Middle frontal gyrus (tissue), 1 donor: ENCODE measurements around the gene ABO.
"Not testable (repeated sequence)": the region's sequence is repeated elsewhere in the genome, so short reads cannot be mapped to it uniquely, and the experiment has no call there.

Experiments used
- DNase-seq: peaks from one replicate; pipeline ENCODE4 v3.0.0-alpha.2; 2015; ENCODE audit warnings: low spot score; ENCODE audit errors: extremely low spot score

The ABO gene

DNA sequence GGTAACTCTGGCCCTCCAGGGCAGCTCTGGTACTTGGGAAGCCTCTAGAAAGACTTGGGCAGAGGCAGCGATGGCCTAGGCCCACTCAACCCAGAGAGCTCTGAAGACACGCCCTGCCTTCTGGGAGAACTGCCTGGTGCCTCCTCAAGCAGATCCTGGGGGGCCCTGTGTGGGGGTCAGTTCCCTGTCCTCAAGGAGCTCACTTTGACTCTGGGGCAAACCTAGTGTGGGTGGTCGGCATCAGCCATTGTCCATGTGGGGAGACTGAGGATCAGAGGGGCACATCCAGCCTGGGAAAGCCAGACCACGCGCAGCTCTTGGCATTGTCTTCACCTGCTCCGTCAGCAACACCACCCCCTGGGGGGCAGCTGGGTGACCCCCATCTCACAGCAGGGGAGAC, 28.0 kb downstream of the ABO start:
- no peak for DNase-seq

DNA sequence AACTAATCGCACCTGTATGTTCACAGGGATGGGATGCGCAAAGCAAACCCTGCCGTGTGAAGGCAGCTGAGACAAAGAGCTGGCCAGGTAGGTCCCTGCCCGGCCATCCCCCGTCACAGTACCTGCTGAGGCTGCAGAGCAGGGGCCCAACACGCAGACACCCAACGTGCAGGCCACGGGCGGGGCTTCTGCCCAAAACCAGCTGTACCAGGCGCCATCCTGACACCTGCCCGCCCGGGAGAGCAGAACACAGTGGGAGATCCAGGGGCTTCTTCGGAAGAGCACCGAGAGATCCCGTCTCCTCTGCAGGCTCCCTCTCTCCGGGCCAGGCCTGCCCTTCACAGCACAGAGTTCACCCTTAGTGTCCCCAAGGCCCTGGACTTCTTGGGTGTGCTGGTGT, 28.4 kb downstream of the ABO start:
- no peak for DNase-seq

DNA sequence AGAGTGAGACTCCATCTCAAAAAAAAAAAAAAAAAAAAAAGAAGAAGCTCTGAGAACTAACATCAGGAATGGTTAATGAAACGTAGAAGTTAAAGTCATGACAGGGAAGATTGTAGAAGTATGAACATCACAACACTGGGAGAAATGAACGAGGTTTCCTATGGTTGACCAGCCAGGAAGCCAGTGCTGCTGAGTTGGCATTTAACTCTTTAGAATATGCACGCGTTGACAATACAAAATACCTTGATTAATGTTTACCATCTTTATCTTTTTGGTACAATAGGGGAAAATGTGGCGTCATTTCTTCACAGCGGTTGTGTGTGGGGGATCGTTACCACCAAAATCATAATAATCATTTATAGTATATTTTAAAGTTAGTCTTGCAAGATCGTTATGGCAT, 32.0 kb downstream of the ABO start:
- DNase-seq, result no peak

GRCh38 chr9:133242241-133242640, 32.8 kb downstream of the ABO start:
- DNase-seq, result no peak

DNA sequence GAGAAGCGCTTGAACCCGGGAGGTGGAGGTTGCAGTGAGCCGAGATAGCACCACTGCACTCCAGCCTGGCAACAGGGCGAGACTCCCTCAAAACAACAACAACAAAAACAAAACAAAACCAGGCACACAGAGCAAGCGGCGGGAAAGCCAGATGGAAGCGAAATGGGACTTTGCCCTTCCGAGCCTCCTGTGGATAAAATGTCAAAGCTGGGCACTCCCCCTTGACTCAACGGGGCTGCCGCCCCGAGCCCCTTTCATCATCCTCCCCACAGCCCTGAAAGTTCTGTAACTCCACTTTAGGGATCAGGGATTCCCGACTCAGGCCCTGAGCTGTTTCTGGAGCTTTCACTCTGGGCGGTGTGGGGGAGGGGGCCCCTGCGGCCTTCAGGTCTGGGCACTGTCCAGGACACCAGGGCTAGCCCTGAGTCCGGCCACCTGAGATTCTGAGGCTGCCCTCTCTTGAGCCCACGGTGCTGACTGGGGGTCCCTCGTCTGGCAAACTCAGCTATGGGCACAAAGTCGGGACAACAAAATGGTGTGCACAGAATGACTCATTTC, 35.4 kb downstream of the ABO start:
- DNase-seq, result no peak

- DNase-seq, result no peak
Measured at GRCh38 chr9:133238851-133239532, 36.0 kb downstream of the ABO start.

GRCh38 chr9:133238272-133238850, 36.6 kb downstream of the ABO start:
- no peak for DNase-seq

DNA sequence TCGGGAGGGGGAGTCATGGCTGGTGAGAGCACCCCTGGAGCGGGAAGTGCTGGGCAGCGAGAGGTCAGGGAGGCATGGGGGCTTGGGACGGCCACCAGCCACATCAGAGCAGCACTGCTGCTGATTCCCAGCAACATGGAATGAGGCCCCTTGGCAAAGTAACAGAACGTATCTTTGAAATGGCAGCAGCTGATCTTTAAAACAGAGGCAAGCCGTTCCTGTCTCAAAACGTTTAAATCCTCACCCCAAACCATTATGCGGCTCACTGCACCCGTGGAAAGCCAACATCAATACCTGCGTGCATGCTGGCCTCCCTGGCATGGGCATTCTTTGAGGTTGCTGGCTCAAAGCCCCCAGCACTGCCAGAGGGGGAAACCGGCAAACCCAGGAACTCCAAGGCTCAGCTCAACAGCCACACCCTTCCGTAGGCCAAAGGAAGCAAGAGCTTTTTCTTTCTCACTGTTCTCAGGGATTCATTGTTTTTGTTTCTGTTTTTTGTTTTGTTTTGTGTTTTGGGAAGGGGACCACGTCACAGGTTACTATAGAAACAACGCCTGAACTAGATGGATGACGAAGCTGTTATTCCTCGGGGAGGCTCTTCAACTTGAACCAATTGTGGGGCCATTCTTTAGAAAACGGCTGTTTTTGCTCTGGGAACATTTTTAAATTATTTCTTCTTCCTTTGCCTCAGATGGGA, 37.8 kb downstream of the ABO start:
- DNase-seq, result no peak

- not testable (repeated sequence) for DNase-seq
Measured at GRCh38 chr9:133236291-133237034, 38.5 kb downstream of the ABO start.

DNA sequence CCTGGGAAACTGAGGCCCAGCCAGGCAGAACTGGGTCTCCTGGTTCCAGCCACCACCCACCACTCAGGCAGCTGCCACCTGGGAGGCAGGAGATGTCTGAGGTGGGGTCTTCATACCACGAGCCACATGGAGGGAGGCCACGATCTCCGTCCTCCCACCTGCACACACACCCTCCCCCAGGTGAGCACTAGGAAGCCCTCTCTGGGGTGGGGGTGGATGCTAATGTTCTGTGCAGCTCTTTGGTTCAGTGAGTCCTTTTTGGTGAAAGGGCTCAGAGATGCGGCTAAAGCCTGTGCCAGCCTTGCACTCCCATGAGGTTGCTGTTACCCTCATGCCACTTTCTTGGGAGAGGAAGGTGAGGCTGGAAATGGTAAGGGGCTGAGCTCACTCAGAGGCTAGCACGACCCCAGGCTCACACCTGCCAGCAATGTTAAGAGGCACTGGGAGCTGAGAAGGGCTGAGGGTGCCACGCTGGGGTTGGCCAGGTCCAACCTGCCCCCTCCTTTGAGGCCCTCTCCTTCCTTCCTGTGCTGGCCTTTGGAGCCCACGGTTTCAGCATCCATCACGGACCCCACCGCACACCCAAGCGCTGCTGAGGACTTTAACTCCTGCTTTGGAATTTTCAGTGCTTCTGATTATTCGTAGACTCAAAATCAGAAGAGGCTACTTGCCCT, 39.3 kb downstream of the ABO start:
- DNase-seq, result no peak

DNA sequence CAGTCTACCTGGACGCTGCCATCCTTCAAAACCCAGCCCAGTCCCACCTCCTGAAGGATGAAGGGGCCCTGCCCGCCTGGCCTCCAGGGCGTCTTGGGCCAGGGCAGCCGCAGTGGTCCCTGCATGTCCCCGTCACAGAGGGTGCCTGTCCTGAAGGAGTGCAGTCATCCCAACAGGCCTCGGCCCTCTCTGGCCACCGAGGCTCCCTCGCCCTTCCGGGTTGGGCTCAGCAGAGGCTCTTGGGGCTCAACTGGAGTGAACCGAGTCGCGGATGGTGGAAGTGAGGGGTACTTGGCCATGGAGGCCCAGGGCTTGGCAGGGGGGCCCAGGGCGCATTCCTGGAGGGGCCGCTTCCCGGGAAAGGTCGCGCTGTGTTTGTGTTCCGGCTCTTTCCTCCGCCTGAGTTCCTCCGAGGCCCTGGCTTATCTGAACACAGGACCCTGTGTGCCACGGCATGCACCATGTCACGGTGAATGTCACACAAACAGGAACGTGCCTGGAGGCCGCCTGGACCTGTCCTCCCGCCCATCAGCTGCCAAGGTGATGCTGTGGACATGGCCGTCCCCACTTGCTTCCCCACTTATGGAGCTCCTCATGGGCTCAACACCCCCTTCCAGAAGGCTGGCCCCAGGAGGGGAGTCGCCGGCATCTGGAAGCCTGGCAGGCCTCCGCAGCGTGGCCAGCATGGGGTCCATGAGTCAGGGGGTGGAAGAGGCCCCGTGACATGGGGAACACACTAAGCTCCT, 40.3 kb downstream of the ABO start:
- DNase-seq, result no peak

DNA sequence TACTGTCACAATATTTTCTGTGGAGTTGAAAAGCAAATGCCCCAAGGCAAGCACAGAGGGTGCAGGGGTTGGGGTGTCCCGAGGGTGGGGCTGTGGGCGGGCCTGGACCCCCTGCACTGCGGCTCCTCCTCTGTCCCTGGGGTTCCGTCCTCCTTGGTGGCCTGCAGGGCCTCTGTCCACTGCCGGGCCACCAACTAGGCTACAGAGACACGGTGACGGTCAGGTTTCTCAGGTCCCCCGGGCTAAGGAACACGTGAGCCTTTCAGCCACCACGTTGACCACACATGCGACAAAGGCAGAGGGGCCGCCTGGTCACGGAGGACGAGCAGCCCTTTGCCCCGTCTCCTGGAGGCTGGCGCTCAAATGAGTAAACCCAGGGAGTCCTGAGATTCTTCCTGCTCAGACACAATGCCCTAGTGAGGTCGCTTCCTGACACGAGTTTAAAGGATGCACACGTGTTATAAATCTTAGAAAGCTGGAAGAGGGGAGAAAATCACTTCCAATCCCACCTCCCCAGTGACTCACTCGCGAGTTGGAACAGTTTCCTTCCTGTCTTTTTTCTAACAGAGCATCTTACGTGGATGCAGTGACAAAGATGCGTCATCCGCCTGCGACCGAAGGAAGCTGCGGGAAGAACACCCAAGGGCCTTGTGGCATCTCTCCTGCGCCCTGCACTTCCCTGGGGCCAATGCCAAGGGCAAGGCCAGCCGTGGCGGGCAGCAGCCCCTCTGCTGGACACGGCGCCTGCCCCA, 41.1 kb downstream of the ABO start:
- no peak for DNase-seq

- DNase-seq, result not testable (repeated sequence)
Measured at GRCh38 chr9:133231934-133232568, 43.0 kb downstream of the ABO start.

GRCh38 chr9:133230514-133230913, 44.5 kb downstream of the ABO start:
- DNase-seq, result not testable (repeated sequence)

DNA sequence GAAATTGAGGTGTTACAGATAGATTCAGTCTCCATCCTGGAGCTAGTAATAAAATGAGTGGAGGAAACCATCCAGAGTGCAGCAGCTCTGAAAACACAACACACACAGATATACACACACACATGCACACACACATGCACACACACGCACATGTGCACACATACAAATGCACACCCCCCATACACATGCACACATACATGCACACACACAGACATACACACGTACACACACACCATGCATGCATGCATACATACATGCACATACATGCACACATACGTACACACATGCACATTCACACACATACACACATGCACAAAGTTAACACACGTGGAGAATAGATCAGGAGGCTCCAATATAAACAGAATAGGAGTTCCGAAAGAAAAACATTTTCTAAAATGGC, 44.9 kb downstream of the ABO start:
- DNase-seq, result no peak

GRCh38 chr9:133228474-133229193, 46.4 kb downstream of the ABO start:
- not testable (repeated sequence) for DNase-seq

GRCh38 chr9:133227996-133228395, 47.0 kb downstream of the ABO start:
- DNase-seq, result not testable (repeated sequence)

- DNase-seq, result no peak
Measured at GRCh38 chr9:133227242-133227860, 47.6 kb downstream of the ABO start.
